VCaP (cell line): Measurements from ENCODE around the gene MAPK10.

Source experiments
- H3K27ac ChIP-seq: fragments of 450-650 bp; 2 replicates; pipeline ENCODE4 v1.5.1; 2017
- CTCF ChIP-seq: fragments of 450-650 bp; conservative IDR thresholded peaks from 2 replicates; pipeline ENCODE4 v1.5.1; 2017; ENCODE audit warnings: mild to moderate bottlenecking, moderate library complexity

Gene MAPK10

GRCh38 chr4:86048426-86048825 is 311.4 kb downstream of the MAPK10 start:
- no peak overlapping the region for H3K27ac ChIP-seq
- no peak for TF ChIP-seq CTCF

GRCh38 chr4:86044593-86044985 is 315.3 kb downstream of the MAPK10 start:
- no peak overlapping the region for H3K27ac ChIP-seq
- TF ChIP-seq CTCF: no peak

GRCh38 chr4:86043755-86044592 is 315.9 kb downstream of the MAPK10 start:
- TF ChIP-seq CTCF: peak; percentile 84
- peak overlapping the region; percentile 27 for H3K27ac ChIP-seq

DNA sequence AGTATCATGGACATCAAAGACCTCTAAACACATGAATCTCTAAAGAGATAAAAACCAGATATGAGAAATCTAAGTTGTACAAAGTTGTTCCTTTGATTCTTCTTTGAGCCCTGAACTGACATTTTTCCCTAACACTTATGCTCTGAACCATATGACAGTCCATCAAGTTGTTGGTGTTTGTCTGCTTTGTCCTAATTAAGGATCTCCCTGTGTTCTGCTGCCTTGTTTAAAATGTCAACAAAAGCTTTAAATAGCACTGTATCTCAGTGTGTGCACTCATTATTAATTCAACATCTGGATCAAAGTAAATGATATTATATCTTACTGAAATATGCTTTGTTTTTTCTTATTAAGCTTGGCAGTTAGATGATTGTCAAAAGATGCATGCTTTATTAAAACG is 321.8 kb downstream of the MAPK10 start:
- H3K27ac ChIP-seq: no peak overlapping the region
- TF ChIP-seq CTCF: no peak

- TF ChIP-seq CTCF: no peak
- H3K27ac ChIP-seq: no peak overlapping the region
Measured at GRCh38 chr4:86036736-86037135, 323.1 kb downstream of the MAPK10 start.

GRCh38 chr4:86035688-86036087 is 324.2 kb downstream of the MAPK10 start:
- TF ChIP-seq CTCF: no peak

DNA sequence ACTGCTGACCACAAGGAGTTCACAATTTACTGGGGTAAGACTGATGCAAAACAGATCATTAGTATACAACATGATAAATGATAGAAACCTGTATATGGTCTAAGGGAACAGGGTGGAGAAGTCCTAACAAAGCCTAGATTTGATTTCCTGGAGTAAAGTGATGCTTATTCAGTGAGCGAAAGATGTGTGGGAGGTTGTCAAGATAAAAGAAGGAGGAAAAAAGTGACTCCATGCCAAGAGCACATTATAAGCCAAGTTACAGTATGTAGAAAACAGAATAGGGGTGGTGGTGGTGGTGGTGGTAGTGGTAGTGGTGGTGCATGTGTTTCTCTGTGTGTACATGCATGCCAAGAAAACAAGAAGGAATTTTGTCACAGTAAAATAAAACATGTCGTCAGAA is 325.2 kb downstream of the MAPK10 start:
- no peak for TF ChIP-seq CTCF
- no peak overlapping the region for H3K27ac ChIP-seq

More at GRCh38 chr4:86035688-86036087, 324.2 kb downstream of the MAPK10 start:
- H3K27ac ChIP-seq: no peak overlapping the region
